GM23248 (cell line): Measurements from ENCODE around the gene GAS7. TPM values are rescaled to one million over a fixed set of nuclear protein-coding genes. Genes with fewer than 3 reads are reported as not detected.

Experiments
- DNase-seq: peaks from one replicate; pipeline ENCODE4 v3.0.0-alpha.2; 2015
- H2AFZ ChIP-seq: fragments of 200-600 bp; sonication (generic); 2 replicates; pipeline ENCODE4 v1.6.1; 2016; ENCODE audit warnings: antibody characterized with exemption
- H3F3A ChIP-seq: fragments of 200-600 bp; sonication (generic); 2 replicates; pipeline ENCODE4 v1.6.1; 2016; ENCODE audit warnings: mild to moderate bottlenecking, antibody characterized with exemption, mixed run types; ENCODE audit not compliant: insufficient read depth
- H3K27ac ChIP-seq: fragments of 200-600 bp; sonication (generic); 2 replicates; pipeline ENCODE4 v1.5.1; 2016; ENCODE audit warnings: mild to moderate bottlenecking
- H3K27me3 ChIP-seq: fragments of 200-600 bp; sonication (generic); replicated peaks from 2 replicates; pipeline ENCODE4 v1.6.1; 2016; ENCODE audit warnings: mild to moderate bottlenecking; ENCODE audit not compliant: insufficient read depth
- H3K36me3 ChIP-seq: fragments of 200-600 bp; sonication (generic); 2 replicates; pipeline ENCODE4 v1.6.1; 2016; ENCODE audit warnings: low read depth, mild to moderate bottlenecking
- H3K4me1 ChIP-seq: fragments of 200-600 bp; sonication (generic); 2 replicates; pipeline ENCODE4 v1.6.1; 2016; ENCODE audit warnings: mild to moderate bottlenecking; ENCODE audit not compliant: insufficient read depth
- H3K4me2 ChIP-seq: fragments of 200-600 bp; sonication (generic); one replicate; pipeline ENCODE4 v1.6.1; 2016; ENCODE audit warnings: mild to moderate bottlenecking; ENCODE audit not compliant: unreplicated experiment
- H3K4me3 ChIP-seq: fragments of 200-600 bp; sonication (generic); 2 replicates; pipeline ENCODE4 v1.5.1; 2016; ENCODE audit warnings: mild to moderate bottlenecking
- H3K79me2 ChIP-seq: fragments of 200-600 bp; sonication (generic); 2 replicates; pipeline ENCODE4 v1.6.1; 2016; ENCODE audit warnings: mild to moderate bottlenecking; ENCODE audit not compliant: insufficient read depth
- H3K9ac ChIP-seq: fragments of 200-600 bp; sonication (generic); 2 replicates; pipeline ENCODE4 v1.6.1; 2016; ENCODE audit warnings: mild to moderate bottlenecking
- H3K9me2 ChIP-seq: fragments of 200-600 bp; sonication (generic); 2 replicates; pipeline ENCODE4 v1.6.1; 2016; ENCODE audit warnings: mixed run types, mild to moderate bottlenecking, moderate library complexity; ENCODE audit not compliant: insufficient read depth
- H3K9me3 ChIP-seq: fragments of 200-600 bp; sonication (generic); one replicate; pipeline ENCODE4 v1.6.1; 2017; ENCODE audit warnings: low read depth
- H4K20me1 ChIP-seq: fragments of 200-600 bp; sonication (generic); 2 replicates; pipeline ENCODE4 v1.6.0; 2016; ENCODE audit not compliant: insufficient read depth
- EZH2 ChIP-seq: fragments of 200-600 bp; sonication (generic); IDR thresholded peaks from 2 replicates; pipeline ENCODE4 v1.6.1; 2018; ENCODE audit warnings: antibody characterized with exemption, mild to moderate bottlenecking; ENCODE audit not compliant: insufficient read depth, poor library complexity, severe bottlenecking
- EZH2phosphoT487 ChIP-seq: fragments of 200-600 bp; sonication (generic); IDR thresholded peaks from 2 replicates; pipeline ENCODE4 v1.6.1; 2018; ENCODE audit warnings: antibody characterized with exemption, moderate library complexity, mild to moderate bottlenecking, low read depth; ENCODE audit not compliant: insufficient read depth
- WGBS, 2 experiments: methylation state at CpG; one replicate each; pipeline ENCODE4 v1.1.6; 2015 to 2017; ENCODE audit warnings: low lambda C conversion rate in 2 of 2, low coverage in 1 of 2; ENCODE audit errors: missing lambda C conversion rate in 2 of 2; 5-methylcytosine and 5-hydroxymethylcytosine counted together
- in situ Hi-C: fragments of 300-500 bp; cut with MboI; formaldehyde crosslinking; loops from 2 replicates; pipeline ENCODE4 v1.15.0; 2020
- polyA plus RNA-seq: library from polyadenylated mRNA; unstranded; fragments of >200 nt; fragmentation: Nextera tagmentation; extraction: Ambion mirVana; gene quantifications from 2 replicates; pipeline ENCODE4 v1.2.1, GENCODE V29; 2016
- total RNA-seq: library from RNA; depleted of rRNA; stranded (reverse); fragments of >200 nt; shearing (Covaris generic); gene quantifications from 2 replicates; pipeline ENCODE4 v1.2.3, GENCODE V29; 2014

The GAS7 gene
- total and polyA plus RNA-seq, 2 experiments from 2014 or later, result 6.7 to 13.4 TPM

GRCh38 chr17:9953492-9953891, 244.9 kb downstream of the GAS7 start:
- no peak for DNase-seq
- no peaks in the 10 kb centered on the region for H3K36me3 ChIP-seq
- no peaks in the 10 kb centered on the region for H4K20me1 ChIP-seq
- no peak overlapping the region for H3K9ac ChIP-seq
- in situ Hi-C loops, result loop anchor here (10.0 kb wide), 1 partner anchor 661 kb away; no protein-coding TSS in a partner anchor
- no peak overlapping the region for H3K4me3 ChIP-seq
- 58 to 63% methylated on average over 10 of the region's 10 CpGs for WGBS, 2 experiments
- TF ChIP-seq EZH2phosphoT487 (no peak), EZH2 (no peak)
- H2AFZ ChIP-seq, result no peak overlapping the region
- no peak overlapping the region for H3K4me2 ChIP-seq
- no peaks in the 10 kb centered on the region for H3K9me2 ChIP-seq
- no peaks in the 10 kb centered on the region for H3K4me1 ChIP-seq
- no peaks in the 10 kb centered on the region for H3K79me2 ChIP-seq
- H3K27ac ChIP-seq, result no peak overlapping the region
- no peaks in the 10 kb centered on the region for H3K27me3 ChIP-seq
- H3F3A ChIP-seq, result no peaks in the 10 kb centered on the region
- H3K9me3 ChIP-seq, result no peaks in the 10 kb centered on the region

GRCh38 chr17:9951803-9952202, 246.6 kb downstream of the GAS7 start:
- in situ Hi-C loops, result loop anchor here (10.0 kb wide), 1 partner anchor 663 kb away; no protein-coding TSS in a partner anchor
- no peaks in the 10 kb centered on the region for H3K4me1 ChIP-seq
- no peak overlapping the region for H3K9ac ChIP-seq
- H3K27me3 ChIP-seq, result no peaks in the 10 kb centered on the region
- H3K79me2 ChIP-seq, result no peaks in the 10 kb centered on the region
- no peak overlapping the region for H3K4me3 ChIP-seq
- H3F3A ChIP-seq, result no peaks in the 10 kb centered on the region
- no peaks in the 10 kb centered on the region for H3K36me3 ChIP-seq
- H4K20me1 ChIP-seq, result no peaks in the 10 kb centered on the region
- TF ChIP-seq EZH2phosphoT487 (no peak), EZH2 (no peak)
- no peak for DNase-seq
- H3K4me2 ChIP-seq, result no peak overlapping the region
- no peaks in the 10 kb centered on the region for H3K9me3 ChIP-seq
- no peak overlapping the region for H3K27ac ChIP-seq
- H3K9me2 ChIP-seq, result no peaks in the 10 kb centered on the region
- H2AFZ ChIP-seq, result no peak overlapping the region
- 77 to 86% methylated on average over 5 of the region's 5 CpGs for WGBS, 2 experiments

- Histone ChIP-seq H3K4me1 (no peaks in the 10 kb centered on the region), H3K9me3 (no peaks in the 10 kb centered on the region), H3K4me3 (no peak overlapping the region), H3K4me2 (no peak overlapping the region), H3K79me2 (no peaks in the 10 kb centered on the region), H3K27me3 (no peaks in the 10 kb centered on the region), H3K9ac (no peak overlapping the region), H2AFZ (no peak overlapping the region), H3F3A (no peaks in the 10 kb centered on the region), H4K20me1 (no peaks in the 10 kb centered on the region), H3K36me3 (no peaks in the 10 kb centered on the region; the same call in 1 of the 2 replicates), H3K27ac (no peak overlapping the region), H3K9me2 (no peaks in the 10 kb centered on the region)
- 65 to 68% methylated on average over 10 of the region's 10 CpGs for WGBS, 2 experiments
- no peak for DNase-seq
- in situ Hi-C loops, result no loop called here
- TF ChIP-seq EZH2phosphoT487, result no peak
- no peak for TF ChIP-seq EZH2
These were observed 249.5 kb downstream of the GAS7 start for GRCh38 chr17:9948928-9949327.

- H3K9me2 ChIP-seq, result no peaks in the 10 kb centered on the region
- H3K9me3 ChIP-seq, result no peaks in the 10 kb centered on the region
- TF ChIP-seq EZH2phosphoT487, result no peak
- TF ChIP-seq EZH2, result no peak
- no peaks in the 10 kb centered on the region for H3K79me2 ChIP-seq
- no peaks in the 10 kb centered on the region for H4K20me1 ChIP-seq
- H3K36me3 ChIP-seq, result no peaks in the 10 kb centered on the region; the same call in 1 of the 2 replicates
- H3K9ac ChIP-seq, result no peak overlapping the region
- in situ Hi-C loops, result no loop called here
- no peak overlapping the region for H3K4me3 ChIP-seq
- no peaks in the 10 kb centered on the region for H3K4me1 ChIP-seq
- no peak overlapping the region for H2AFZ ChIP-seq
- no peaks in the 10 kb centered on the region for H3F3A ChIP-seq
- no peak overlapping the region for H3K4me2 ChIP-seq
- no peaks in the 10 kb centered on the region for H3K27me3 ChIP-seq
- DNase-seq, result no peak
- WGBS, 2 experiments, result 87 to 89% methylated on average over 7 of the region's 7 CpGs
- H3K27ac ChIP-seq, result no peak overlapping the region
These were observed 253.7 kb downstream of the GAS7 start for GRCh38 chr17:9944704-9945103.

GRCh38 chr17:9943343-9943742, 255.1 kb downstream of the GAS7 start:
- Histone ChIP-seq H3K4me2 (no peak overlapping the region), H3K4me1 (no peaks in the 10 kb centered on the region), H3K9me2 (no peaks in the 10 kb centered on the region), H3K4me3 (no peak overlapping the region), H4K20me1 (no peaks in the 10 kb centered on the region), H3K9ac (no peak overlapping the region), H3K79me2 (no peaks in the 10 kb centered on the region), H3K27ac (no peak overlapping the region), H3K36me3 (peaks cover 5% of the 10 kb centered on the region; the same call in 1 of the 2 replicates), H3F3A (no peaks in the 10 kb centered on the region), H3K27me3 (no peaks in the 10 kb centered on the region), H3K9me3 (no peaks in the 10 kb centered on the region), H2AFZ (no peak overlapping the region)
- TF ChIP-seq EZH2 (no peak), EZH2phosphoT487 (no peak)
- in situ Hi-C loops, result no loop called here
- WGBS, 2 experiments, result 86 to 89% methylated on average over 9 of the region's 9 CpGs
- DNase-seq, result no peak
